ENCODE results near the gene AOPEP.

The AOPEP gene

GRCh38 chr9:95090023-95090791, 363.7 kb downstream of the AOPEP start:
- DNase-seq = peak; percentile 78

DNA sequence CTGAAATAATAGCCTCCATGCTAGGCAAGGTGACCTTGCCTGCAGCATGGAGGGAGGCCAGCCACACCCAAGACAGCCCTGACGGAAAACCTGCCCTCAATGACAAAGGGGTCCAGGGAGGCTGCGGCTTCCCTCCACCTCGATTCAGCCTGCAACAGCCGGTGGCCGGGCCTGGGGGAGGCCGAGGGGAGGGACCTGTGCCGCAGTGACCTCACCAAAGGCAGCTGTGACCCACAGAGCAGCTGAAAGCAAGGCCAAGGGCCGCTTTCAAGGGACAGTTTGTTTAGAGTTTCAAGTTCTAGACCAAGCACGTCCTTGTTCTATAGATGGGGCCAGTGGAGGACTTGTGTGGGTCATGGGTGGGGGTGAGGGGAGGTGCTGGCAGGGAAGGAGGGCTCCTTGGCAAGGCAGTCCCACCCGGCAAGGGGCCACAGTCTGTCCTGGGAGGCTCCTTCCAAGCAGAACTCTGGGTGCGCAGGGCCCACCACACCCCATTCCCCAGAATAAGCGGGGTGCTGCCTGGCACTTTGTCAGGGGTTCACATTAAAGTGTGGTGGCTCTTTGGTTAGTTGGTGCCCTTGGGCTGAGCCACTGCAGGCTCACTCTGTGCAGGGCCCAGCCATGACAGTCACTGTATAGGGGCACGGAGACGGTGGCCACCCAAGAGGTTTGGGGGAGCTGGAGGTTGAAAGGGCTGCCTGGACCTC, 364.5 kb downstream of the AOPEP start:
- DNase-seq = peak; percentile 68

- no peak for DNase-seq
Measured at GRCh38 chr9:95091601-95092261, 365.2 kb downstream of the AOPEP start.

- DNase-seq = peak; percentile 78
Measured at GRCh38 chr9:95092262-95093072, 366.0 kb downstream of the AOPEP start.

DNA sequence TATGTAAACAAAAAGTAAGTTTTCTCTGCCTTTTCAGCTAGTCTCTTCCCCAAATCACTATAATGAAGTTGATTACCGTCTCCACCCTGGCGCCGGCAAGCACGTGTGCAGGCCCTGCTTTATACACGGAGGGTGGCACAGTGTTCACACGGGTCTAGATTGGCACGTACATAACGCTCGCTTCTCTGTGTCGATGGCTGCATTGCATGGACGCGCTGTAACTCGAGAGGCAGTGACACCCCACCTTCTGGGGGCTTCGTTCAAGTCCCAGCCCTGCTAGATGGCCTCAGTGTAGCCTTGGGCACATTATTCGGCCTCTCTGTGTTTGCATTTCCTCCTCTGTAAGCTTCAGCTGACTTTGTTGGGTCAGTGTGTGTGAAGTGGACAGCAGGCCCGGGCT, 367.1 kb downstream of the AOPEP start:
- no peak for DNase-seq

DNA sequence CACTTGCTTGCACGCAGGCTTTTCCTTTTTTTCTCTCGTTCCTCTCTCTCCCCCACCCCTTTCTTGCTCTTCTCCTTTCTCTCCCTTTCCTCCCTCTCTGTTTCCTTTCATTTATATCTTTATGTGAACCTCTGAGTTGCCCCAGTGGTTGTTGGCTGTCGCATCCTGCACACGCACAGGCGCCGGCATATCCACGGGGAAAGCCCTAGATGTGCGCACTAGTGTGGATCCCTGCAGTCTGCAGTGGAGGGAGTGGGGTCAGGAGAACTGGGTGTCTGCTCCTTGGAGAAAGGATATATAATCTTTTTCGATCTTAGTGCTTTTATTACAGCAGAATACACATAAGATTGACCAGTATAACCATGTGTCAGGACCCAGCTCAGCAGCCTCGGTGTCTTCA, 367.5 kb downstream of the AOPEP start:
- DNase-seq = no peak

GRCh38 chr9:95095641-95096355, 369.3 kb downstream of the AOPEP start:
- DNase-seq = no peak

DNA sequence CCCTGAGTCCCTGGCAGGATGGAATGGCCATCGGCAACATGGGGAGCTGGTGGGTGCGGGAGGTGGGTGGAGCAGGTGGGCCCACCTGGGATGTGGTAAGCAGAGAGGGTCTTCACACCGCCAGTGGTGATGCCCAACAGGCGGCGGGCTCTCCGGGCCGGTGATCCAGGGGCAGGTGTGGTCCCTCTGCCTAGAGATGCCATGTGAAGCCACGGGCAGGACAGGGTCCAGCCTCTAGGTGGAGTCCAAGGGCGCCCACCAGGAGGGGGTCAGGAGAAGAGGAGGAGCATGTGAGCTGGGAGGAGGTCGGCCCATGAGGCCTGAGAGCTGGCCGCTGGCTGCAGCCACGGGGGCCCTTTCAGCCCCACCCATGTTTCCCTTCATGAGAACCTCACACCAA, 369.9 kb downstream of the AOPEP start:
- no peak for DNase-seq

GRCh38 chr9:95096807-95097206, 370.3 kb downstream of the AOPEP start:
- no peak for DNase-seq

DNA sequence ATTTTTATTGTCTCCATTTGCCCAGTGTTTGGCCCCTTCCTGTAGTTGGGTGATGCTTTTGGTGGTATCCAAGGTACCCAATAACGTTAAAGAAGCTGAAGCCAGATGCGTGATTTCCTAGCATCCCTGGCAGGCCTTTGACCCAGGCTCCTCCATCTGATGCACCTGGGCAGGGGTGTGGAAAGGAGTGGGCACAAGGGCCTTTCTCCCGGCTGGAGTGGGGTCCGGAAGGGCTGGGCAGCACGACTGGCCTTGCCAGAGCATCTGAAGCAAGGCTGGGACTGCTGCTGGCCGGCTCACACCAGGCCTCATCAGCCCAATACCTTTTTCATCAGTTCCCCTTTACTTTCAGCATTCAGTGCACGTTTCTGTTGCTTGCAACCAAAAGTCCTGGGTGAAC, 370.8 kb downstream of the AOPEP start:
- no peak for DNase-seq

- no peak for DNase-seq
Measured at GRCh38 chr9:95098391-95098921, 372.0 kb downstream of the AOPEP start.

GRCh38 chr9:95099321-95100070, 373.0 kb downstream of the AOPEP start:
- DNase-seq = no peak

- no peak for DNase-seq
Measured at GRCh38 chr9:95100071-95100627, 373.6 kb downstream of the AOPEP start.

DNA sequence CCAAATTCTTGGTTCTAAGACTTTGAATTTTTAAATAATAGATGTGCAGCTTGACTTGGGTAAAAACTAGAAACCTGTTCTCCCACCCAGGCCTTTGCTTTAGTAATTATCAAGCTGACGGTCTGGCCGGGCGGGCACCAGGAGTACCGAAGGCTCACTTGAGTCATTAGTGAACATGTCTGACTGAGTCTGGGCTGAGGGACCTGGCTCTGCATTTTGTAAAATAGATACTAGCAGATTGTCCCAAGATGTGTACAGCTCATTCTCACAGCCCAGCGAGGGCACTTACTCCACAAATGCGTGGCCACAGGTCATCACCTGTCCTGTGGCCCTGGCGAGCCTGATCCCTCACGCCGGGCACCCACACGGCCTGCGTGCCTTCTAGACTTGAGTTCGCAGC, 374.8 kb downstream of the AOPEP start:
- no peak for DNase-seq

GRCh38 chr9:95102001-95102433, 375.5 kb downstream of the AOPEP start:
- no peak for DNase-seq

GRCh38 chr9:95102572-95102971, 376.1 kb downstream of the AOPEP start:
- no peak for DNase-seq

- DNase-seq = no peak
Measured at GRCh38 chr9:95103281-95103771, 376.8 kb downstream of the AOPEP start.

GRCh38 chr9:95103871-95104580, 377.5 kb downstream of the AOPEP start:
- DNase-seq = no peak

DNA sequence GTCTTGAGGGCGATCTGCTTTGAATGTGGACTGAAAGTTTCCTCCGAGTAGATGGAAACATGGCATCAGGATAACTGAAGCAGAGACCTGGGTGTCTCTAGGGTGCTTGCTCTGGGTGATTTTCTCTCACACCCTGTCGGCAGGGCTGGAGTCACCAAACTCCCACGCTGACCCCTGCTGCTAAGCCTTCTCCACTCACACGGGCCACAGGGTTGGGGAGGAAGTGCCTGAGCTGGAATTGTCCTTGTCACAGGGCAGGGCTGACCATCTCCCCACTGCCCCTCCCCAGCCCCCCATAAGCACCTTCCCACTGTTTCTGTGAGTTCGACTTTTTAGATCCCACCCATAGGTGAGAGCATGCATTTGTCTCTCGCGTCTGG, 378.1 kb downstream of the AOPEP start:
- no peak for DNase-seq

DNA sequence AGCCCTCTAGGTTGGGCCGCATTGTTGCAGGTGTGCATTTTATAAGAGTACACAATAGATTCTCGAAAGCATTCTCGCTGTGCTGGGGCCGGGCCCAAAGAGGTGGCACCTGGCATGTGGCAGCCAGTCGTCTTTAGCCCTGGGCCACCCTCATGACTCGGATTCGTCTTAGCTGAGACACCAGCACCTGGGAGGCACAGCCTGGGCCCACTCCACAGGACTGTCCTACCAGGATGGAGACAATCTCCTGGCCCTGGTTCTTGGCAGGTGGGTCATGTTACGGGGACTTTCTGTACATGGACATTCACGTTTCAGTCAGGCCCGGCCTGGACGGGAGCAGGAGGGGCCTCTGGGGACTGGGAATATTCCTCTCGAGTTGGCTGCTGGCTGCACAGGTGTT, 378.5 kb downstream of the AOPEP start:
- DNase-seq = no peak

Measured in femur (tissue), 1 donor.